SK-N-SH treated with all-trans-retinoic acid at 6 μM for 48 hours (cell line): ENCODE measurements around the gene TYW1B.
A peak's percentile ranks its signal among the peaks of the same experiment; 100 is the strongest.
"Not testable (repeated sequence)": the region's sequence is repeated elsewhere in the genome, so short reads cannot be mapped to it uniquely, and the experiment has no call there.

ENCODE experiments used
- ATAC-seq: fragments of 200-7000 bp; cut with Tn5 transposase; 3 replicates; pipeline ENCODE4 v1.9.1; 2020; ENCODE audit warnings: mild to moderate bottlenecking, moderate library complexity
- CSDC2 ChIP-seq: fragments of 250-450 bp; sonication (Bioruptor Pico); IDR thresholded peaks from 2 replicates; pipeline ENCODE4 v1.5.0; 2020; ENCODE audit warnings: mild to moderate bottlenecking, moderate library complexity
- CSRNP3 ChIP-seq: fragments of 250-450 bp; sonication (Bioruptor Pico); IDR thresholded peaks from 2 replicates; pipeline ENCODE4 v1.5.1; 2021; ENCODE audit warnings: mild to moderate bottlenecking, moderate library complexity
- ISL1 ChIP-seq: fragments of 250-450 bp; sonication (Bioruptor Pico); IDR thresholded peaks from 2 replicates; pipeline ENCODE4 v2.1.2; 2022; ENCODE audit warnings: mild to moderate bottlenecking, moderate library complexity
- PATZ1 ChIP-seq: fragments of 250-450 bp; sonication (Bioruptor Pico); IDR thresholded peaks from 2 replicates; pipeline ENCODE4 v1.8.0; 2020; ENCODE audit warnings: mild to moderate bottlenecking, moderate library complexity, borderline replicate concordance
- PPARA ChIP-seq: fragments of 250-450 bp; sonication (Bioruptor Pico); IDR thresholded peaks from 2 replicates; pipeline ENCODE4 v1.5.0; 2020; ENCODE audit warnings: mild to moderate bottlenecking, borderline replicate concordance
- ZC3H10 ChIP-seq: fragments of 250-450 bp; sonication (Bioruptor Pico); IDR thresholded peaks from 2 replicates; pipeline ENCODE4 v1.5.1; 2021; ENCODE audit warnings: mild to moderate bottlenecking, moderate library complexity
- ZFP30 ChIP-seq: fragments of 450-650 bp; formaldehyde crosslinking; IDR thresholded peaks from 2 replicates; pipeline ENCODE4 v1.5.0; 2022; ENCODE audit warnings: mild to moderate bottlenecking, moderate library complexity
- ZNF70 ChIP-seq: fragments of 450-650 bp; formaldehyde crosslinking; IDR thresholded peaks from 2 replicates; pipeline ENCODE4 v1.5.0; 2020; ENCODE audit warnings: mild to moderate bottlenecking, moderate library complexity

The TYW1B gene

GRCh38 chr7:72744244-72744926, 83.6 kb downstream of the TYW1B start:
- not testable (repeated sequence) for ATAC-seq

GRCh38 chr7:72743801-72744200, 84.2 kb downstream of the TYW1B start:
- ATAC-seq, result not testable (repeated sequence)

GRCh38 chr7:72739716-72740115, 88.3 kb downstream of the TYW1B start:
- ATAC-seq, result not testable (repeated sequence)

- ATAC-seq, result not testable (repeated sequence)
Measured at GRCh38 chr7:72735855-72736254, 92.1 kb downstream of the TYW1B start.

- ATAC-seq, result not testable (repeated sequence)
Measured at GRCh38 chr7:72730815-72731214, 97.2 kb downstream of the TYW1B start.

GRCh38 chr7:72730384-72730783, 97.6 kb downstream of the TYW1B start:
- ATAC-seq, result not testable (repeated sequence)

GRCh38 chr7:72729130-72729529, 98.9 kb downstream of the TYW1B start:
- ATAC-seq, result not testable (repeated sequence)

- not testable (repeated sequence) for ATAC-seq
Measured at GRCh38 chr7:72722694-72723093, 105.3 kb downstream of the TYW1B start.

- not testable (repeated sequence) for ATAC-seq
Measured at GRCh38 chr7:72720890-72721289, 107.1 kb downstream of the TYW1B start.

- peak; percentile 37; the same call in 2 of the 3 replicates for ATAC-seq
Measured at GRCh38 chr7:72717252-72717774, 110.7 kb downstream of the TYW1B start.

GRCh38 chr7:72711927-72712326, 116.1 kb downstream of the TYW1B start:
- ATAC-seq, result not testable (repeated sequence)

- TF ChIP-seq ZFP30 (CRISPR knock-in tag) (no peak), PATZ1 (CRISPR knock-in tag) (no peak), CSDC2 (no peak), ISL1 (peak; percentile 35), PPARA (no peak), ZC3H10 (CRISPR knock-in tag) (no peak)
- peak; percentile 21 for ATAC-seq
Measured at GRCh38 chr7:72710983-72711382, 117.0 kb downstream of the TYW1B start.

- TF ChIP-seq ZNF70 (no peak), CSRNP3 (no peak), ISL1 (peak; percentile 66)
- ATAC-seq, result peak; percentile 82
Measured at GRCh38 chr7:72709909-72710308, 118.1 kb downstream of the TYW1B start.

GRCh38 chr7:72708371-72709050, 119.5 kb downstream of the TYW1B start:
- ATAC-seq, result not testable (repeated sequence)
